Body of pancreas (tissue), 4 donors: ENCODE measurements around the gene ITPK1.

ENCODE experiments used
- POLR2A ChIP-seq, 3 donors: fragments of 450-650 bp; IDR thresholded peaks; one replicate each; pipeline ENCODE4 v1.6.1; 2016; ENCODE audit warnings: antibody characterized with exemption in 3 of 3, mild to moderate bottlenecking in 2 of 3
- TF ChIP-seq, protein P1 (sequence below), 7 experiments: fragments of 450-650 bp in 4 of 7; fragments of 200-600 bp in 3 of 7; sonication (generic) in 3 of 7; IDR thresholded peaks; one replicate each; pipeline ENCODE4 v1.5.1; 2016 to 2019; ENCODE audit warnings: antibody characterized with exemption in 7 of 7

DNA sequence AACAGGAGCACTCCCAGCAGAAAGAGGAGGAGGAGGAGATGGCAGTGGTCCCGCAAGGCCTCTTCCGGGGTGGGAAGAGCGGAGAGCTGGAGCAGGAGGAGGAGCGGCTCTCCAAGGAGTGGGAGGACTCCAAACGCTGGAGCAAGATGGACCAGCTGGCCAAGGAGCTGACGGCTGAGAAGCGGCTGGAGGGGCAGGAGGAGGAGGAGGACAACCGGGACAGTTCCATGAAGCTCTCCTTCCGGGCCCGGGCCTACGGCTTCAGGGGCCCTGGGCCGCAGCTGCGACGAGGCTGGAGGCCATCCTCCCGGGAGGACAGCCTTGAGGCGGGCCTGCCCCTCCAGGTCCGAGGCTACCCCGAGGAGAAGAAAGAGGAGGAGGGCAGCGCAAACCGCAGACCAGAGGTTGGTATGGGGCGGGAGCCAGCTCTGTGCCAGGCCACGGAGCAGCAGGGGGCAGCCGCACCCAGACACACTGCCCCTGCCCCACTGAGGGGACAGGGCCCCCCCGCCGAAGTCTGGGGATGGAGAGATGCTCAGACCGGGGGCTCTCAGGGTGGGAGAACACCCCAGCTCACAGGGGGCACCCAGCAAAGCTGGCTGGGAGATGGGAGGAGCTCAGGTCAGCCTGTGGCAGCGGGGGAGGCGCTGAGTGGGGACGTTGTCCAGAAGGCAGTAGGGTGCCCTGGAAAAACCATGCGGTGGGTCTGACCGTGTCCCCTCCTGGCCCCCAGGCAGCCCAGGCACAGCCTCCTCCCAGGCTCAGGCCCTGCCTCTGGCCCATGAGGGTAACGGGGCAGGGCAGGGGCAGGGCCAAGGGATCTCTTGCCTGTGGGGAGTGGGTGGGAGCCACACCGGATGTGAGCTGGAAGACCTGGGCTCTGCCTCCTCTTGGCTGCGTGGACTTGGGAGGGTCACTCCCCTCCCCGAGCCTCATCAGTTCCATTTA is 183.0 kb downstream of the ITPK1 start:
- TF ChIP-seq, protein P1, sequence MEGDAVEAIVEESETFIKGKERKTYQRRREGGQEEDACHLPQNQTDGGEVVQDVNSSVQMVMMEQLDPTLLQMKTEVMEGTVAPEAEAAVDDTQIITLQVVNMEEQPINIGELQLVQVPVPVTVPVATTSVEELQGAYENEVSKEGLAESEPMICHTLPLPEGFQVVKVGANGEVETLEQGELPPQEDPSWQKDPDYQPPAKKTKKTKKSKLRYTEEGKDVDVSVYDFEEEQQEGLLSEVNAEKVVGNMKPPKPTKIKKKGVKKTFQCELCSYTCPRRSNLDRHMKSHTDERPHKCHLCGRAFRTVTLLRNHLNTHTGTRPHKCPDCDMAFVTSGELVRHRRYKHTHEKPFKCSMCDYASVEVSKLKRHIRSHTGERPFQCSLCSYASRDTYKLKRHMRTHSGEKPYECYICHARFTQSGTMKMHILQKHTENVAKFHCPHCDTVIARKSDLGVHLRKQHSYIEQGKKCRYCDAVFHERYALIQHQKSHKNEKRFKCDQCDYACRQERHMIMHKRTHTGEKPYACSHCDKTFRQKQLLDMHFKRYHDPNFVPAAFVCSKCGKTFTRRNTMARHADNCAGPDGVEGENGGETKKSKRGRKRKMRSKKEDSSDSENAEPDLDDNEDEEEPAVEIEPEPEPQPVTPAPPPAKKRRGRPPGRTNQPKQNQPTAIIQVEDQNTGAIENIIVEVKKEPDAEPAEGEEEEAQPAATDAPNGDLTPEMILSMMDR (IDR thresholded peaks at IDR 0.05) = no peak
- no peak for TF ChIP-seq POLR2A (IDR thresholded peaks at IDR 0.05)
